Retinal pigment epithelial cell (primary cell): ENCODE results near the gene PACSIN2.
A peak's percentile ranks its signal among the peaks of the same experiment; 100 is the strongest.
"Not testable (repeated sequence)": the region's sequence is repeated elsewhere in the genome, so short reads cannot be mapped to it uniquely, and the experiment has no call there.

Experiments used
- DNase-seq: peaks from one replicate; pipeline ENCODE4 v3.0.0-alpha.2; 2010; ENCODE audit warnings: low read depth
- H3K4me3 ChIP-seq: 2 replicates; pipeline ENCODE4 v1.5.1; 2011; ENCODE audit warnings: mild to moderate bottlenecking, low read length, control low read depth, moderate library complexity
- CTCF ChIP-seq: conservative IDR thresholded peaks from 2 replicates; pipeline ENCODE4 v1.5.1; 2011; ENCODE audit warnings: low read depth, low read length, control low read depth, inconsistent platforms

The PACSIN2 gene

GRCh38 chr22:42996646-42997365 lies 18.1 kb downstream of the PACSIN2 start:
- DNase-seq: no peak
- no peak overlapping the region for H3K4me3 ChIP-seq
- no peak for TF ChIP-seq CTCF

GRCh38 chr22:42995654-42996053 lies 19.3 kb downstream of the PACSIN2 start:
- H3K4me3 ChIP-seq, DNase-seq: not testable (repeated sequence)

GRCh38 chr22:42994917-42995562 lies 19.9 kb downstream of the PACSIN2 start:
- TF ChIP-seq CTCF: peak; percentile 7
- H3K4me3 ChIP-seq: no peak overlapping the region
- no peak for DNase-seq

GRCh38 chr22:42994276-42994916 lies 20.6 kb downstream of the PACSIN2 start:
- no peak for TF ChIP-seq CTCF
- no peak for DNase-seq
- H3K4me3 ChIP-seq: no peak overlapping the region

- no peak overlapping the region for H3K4me3 ChIP-seq
- no peak for DNase-seq
- no peak for TF ChIP-seq CTCF
Measured at GRCh38 chr22:42993651-42994275, 21.2 kb downstream of the PACSIN2 start.

- H3K4me3 ChIP-seq: no peak overlapping the region
- TF ChIP-seq CTCF: no peak
- DNase-seq: no peak
Measured at GRCh38 chr22:42992886-42993479, 22.0 kb downstream of the PACSIN2 start.

- no peak for DNase-seq
- TF ChIP-seq CTCF: no peak
- no peak overlapping the region for H3K4me3 ChIP-seq
Measured at GRCh38 chr22:42992092-42992491, 22.9 kb downstream of the PACSIN2 start.
